Fibroblast of lung (primary cell): ENCODE data around the gene ZC3H12C. TPM values are rescaled to one million over a fixed set of nuclear protein-coding genes. Genes with fewer than 3 reads are reported as not detected.
A peak's percentile ranks its signal among the peaks of the same experiment; 100 is the strongest.

Source experiments
- DNase-seq, 2 donors: peaks; one replicate each; pipeline versions ENCODE4 v3.0.0 to v3.0.0-alpha.2; 2010; ENCODE audit warnings: low read depth in 2 of 2
- H2AFZ ChIP-seq: 2 replicates; pipeline ENCODE4 v1.5.1; 2012; ENCODE audit warnings: low read length, control low read depth, inconsistent platforms
- H3K27ac ChIP-seq: 2 replicates; pipeline ENCODE4 v1.5.1; 2011; ENCODE audit warnings: low read length, control low read depth; ENCODE audit not compliant: insufficient read depth
- H3K27me3 ChIP-seq: 2 replicates; pipeline ENCODE4 v1.5.1; 2011; ENCODE audit warnings: mild to moderate bottlenecking, low read length; ENCODE audit not compliant: control insufficient read depth, insufficient read depth
- H3K36me3 ChIP-seq: 2 replicates; pipeline ENCODE4 v1.5.1; 2011; ENCODE audit warnings: low read length; ENCODE audit not compliant: control insufficient read depth, insufficient read depth
- H3K4me1 ChIP-seq: 2 replicates; pipeline ENCODE4 v1.5.1; 2011; ENCODE audit warnings: low read length; ENCODE audit not compliant: control insufficient read depth, insufficient read depth; ENCODE audit errors: extremely low read depth
- H3K4me2 ChIP-seq: 2 replicates; pipeline ENCODE4 v1.5.1; 2011; ENCODE audit warnings: low read length, control low read depth; ENCODE audit not compliant: insufficient read depth; ENCODE audit errors: extremely low read depth
- H3K4me3 ChIP-seq, 4 experiments: fragments of 200-600 bp in 1 of 4; sonication (generic) in 1 of 4; replicated peaks in 1 of 4; 2 replicates each; pipeline ENCODE4 v1.5.1; 2011 to 2016; ENCODE audit warnings: low read length in 4 of 4, low read depth in 3 of 4, mild to moderate bottlenecking in 3 of 4, control low read depth in 2 of 4, inconsistent platforms in 1 of 4, mixed read lengths in 1 of 4; ENCODE audit not compliant: insufficient read depth in 1 of 4; ENCODE audit errors: control extremely low read depth in 1 of 4
- H3K79me2 ChIP-seq: 2 replicates; pipeline ENCODE4 v1.5.1; 2012; ENCODE audit warnings: mild to moderate bottlenecking, low read length, inconsistent platforms; ENCODE audit not compliant: control insufficient read depth, insufficient read depth
- H3K9ac ChIP-seq: 2 replicates; pipeline ENCODE4 v1.5.1; 2011; ENCODE audit warnings: mild to moderate bottlenecking, low read length, control low read depth; ENCODE audit not compliant: insufficient read depth
- H3K9me3 ChIP-seq: 2 replicates; pipeline ENCODE4 v1.5.1; 2012; ENCODE audit warnings: low read depth, low read length; ENCODE audit not compliant: control insufficient read depth, insufficient read depth
- H4K20me1 ChIP-seq: 2 replicates; pipeline ENCODE4 v1.5.1; 2011; ENCODE audit warnings: low read length; ENCODE audit not compliant: control insufficient read depth, insufficient read depth; ENCODE audit errors: extremely low read depth
- EZH2 ChIP-seq: IDR thresholded peaks from 2 replicates; pipeline ENCODE4 v1.5.1; 2012; ENCODE audit warnings: low read length, control low read depth, mild to moderate bottlenecking; ENCODE audit errors: missing control alignments
- polyA plus RNA-seq, 2 donors: library from polyadenylated mRNA; depleted of rRNA in 1 of 2; stranded (reverse) in 1 of 2; unstranded in 1 of 2; fragments of >200 nt; gene quantifications; 2 replicates each; pipeline ENCODE4 v1.2.1, GENCODE V29; 2011 to 2012; ENCODE audit warnings: missing spikeins in 1 of 2
- total RNA-seq: library from RNA; depleted of rRNA; stranded (reverse); fragments of >200 nt; gene quantifications from 2 replicates; pipeline ENCODE4 v1.2.1, GENCODE V29; 2014
- TF ChIP-seq, protein P1 (sequence below), 2 donors: IDR thresholded peaks in 1 of 2; conservative IDR thresholded peaks in 1 of 2; 1 replicate in 1 of 2; 2 replicates in 1 of 2; pipeline ENCODE4 v1.5.1; 2011 to 2012; ENCODE audit warnings: low read length in 2 of 2, control low read depth in 1 of 2, inconsistent platforms in 1 of 2, low read depth in 1 of 2, mild to moderate bottlenecking in 1 of 2

ZC3H12C gene
- total and polyA plus RNA-seq, 2 donors (not counting 1 experiment from before 2014, with no cell fraction given) = 7.2 to 10.1 TPM

DNA sequence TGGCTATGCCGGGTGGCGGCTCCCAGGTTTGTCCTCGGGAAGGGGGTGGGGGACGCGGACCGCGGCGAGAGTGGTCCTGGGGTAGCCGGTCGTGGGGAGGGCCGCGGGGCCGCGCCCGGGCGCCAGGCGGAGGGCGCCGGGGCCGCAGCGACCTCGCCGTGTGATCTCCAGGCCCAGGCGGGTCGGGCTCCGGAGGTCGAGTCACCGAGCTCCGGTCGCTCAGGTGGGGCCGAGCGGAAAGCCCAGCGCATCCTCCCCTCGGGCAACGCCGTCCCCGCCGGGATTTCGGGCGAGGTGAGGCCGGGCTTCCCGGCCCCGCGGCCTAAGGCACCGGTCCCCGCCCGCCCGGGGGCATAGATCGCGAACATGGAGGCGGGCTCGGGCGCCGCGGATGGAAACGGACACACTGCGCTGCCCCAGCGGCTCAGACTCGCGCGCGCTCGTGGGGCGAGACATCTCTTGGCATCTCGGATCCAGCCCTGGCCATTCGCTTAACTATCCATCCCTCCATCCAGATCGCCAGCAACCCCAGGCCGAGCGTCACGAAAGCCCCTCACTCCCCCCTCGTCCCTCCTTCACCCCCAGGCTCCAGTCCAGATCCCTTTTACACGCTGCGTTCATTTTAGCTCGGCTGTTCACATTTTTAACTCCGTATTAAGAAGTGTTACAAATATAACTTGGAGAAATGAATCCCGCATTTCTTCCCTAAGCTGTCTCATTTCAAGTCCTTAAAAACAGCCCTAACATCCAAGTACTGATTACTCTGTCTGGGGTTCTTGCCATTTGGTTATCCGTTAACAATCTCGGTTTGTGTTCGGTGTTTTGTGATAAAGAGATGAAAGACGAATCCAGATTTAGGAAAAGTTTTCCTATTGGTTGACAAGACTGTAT, 460 bp downstream of the ZC3H12C start:
- Histone ChIP-seq H3K9ac (peak overlapping the region; percentile 97), H3K79me2 (peaks cover 46% of the 10 kb centered on the region), H3K36me3 (no peaks in the 10 kb centered on the region), H4K20me1 (no peaks in the 10 kb centered on the region), H3K4me3 (peak overlapping the region; percentile 54 to 87 (median 76)), H3K9me3 (no peaks in the 10 kb centered on the region), H3K4me1 (peaks cover 3% of the 10 kb centered on the region), H3K4me2 (peak overlapping the region; percentile 57), H3K27ac (peak overlapping the region; percentile 95), H2AFZ (peak overlapping the region; percentile 37), H3K27me3 (no peaks in the 10 kb centered on the region)
- TF ChIP-seq EZH2 = no peak
- TF ChIP-seq, protein P1, sequence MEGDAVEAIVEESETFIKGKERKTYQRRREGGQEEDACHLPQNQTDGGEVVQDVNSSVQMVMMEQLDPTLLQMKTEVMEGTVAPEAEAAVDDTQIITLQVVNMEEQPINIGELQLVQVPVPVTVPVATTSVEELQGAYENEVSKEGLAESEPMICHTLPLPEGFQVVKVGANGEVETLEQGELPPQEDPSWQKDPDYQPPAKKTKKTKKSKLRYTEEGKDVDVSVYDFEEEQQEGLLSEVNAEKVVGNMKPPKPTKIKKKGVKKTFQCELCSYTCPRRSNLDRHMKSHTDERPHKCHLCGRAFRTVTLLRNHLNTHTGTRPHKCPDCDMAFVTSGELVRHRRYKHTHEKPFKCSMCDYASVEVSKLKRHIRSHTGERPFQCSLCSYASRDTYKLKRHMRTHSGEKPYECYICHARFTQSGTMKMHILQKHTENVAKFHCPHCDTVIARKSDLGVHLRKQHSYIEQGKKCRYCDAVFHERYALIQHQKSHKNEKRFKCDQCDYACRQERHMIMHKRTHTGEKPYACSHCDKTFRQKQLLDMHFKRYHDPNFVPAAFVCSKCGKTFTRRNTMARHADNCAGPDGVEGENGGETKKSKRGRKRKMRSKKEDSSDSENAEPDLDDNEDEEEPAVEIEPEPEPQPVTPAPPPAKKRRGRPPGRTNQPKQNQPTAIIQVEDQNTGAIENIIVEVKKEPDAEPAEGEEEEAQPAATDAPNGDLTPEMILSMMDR (conservative IDR thresholded peaks at IDR 0.05 in 1 of 2, IDR thresholded peaks at IDR 0.05 in 1 of 2; ENCODE audit: low read depth in 1 of 2, low read length in 2 of 2) = no peak
- peak; percentile 51 to 80 for DNase-seq

DNA sequence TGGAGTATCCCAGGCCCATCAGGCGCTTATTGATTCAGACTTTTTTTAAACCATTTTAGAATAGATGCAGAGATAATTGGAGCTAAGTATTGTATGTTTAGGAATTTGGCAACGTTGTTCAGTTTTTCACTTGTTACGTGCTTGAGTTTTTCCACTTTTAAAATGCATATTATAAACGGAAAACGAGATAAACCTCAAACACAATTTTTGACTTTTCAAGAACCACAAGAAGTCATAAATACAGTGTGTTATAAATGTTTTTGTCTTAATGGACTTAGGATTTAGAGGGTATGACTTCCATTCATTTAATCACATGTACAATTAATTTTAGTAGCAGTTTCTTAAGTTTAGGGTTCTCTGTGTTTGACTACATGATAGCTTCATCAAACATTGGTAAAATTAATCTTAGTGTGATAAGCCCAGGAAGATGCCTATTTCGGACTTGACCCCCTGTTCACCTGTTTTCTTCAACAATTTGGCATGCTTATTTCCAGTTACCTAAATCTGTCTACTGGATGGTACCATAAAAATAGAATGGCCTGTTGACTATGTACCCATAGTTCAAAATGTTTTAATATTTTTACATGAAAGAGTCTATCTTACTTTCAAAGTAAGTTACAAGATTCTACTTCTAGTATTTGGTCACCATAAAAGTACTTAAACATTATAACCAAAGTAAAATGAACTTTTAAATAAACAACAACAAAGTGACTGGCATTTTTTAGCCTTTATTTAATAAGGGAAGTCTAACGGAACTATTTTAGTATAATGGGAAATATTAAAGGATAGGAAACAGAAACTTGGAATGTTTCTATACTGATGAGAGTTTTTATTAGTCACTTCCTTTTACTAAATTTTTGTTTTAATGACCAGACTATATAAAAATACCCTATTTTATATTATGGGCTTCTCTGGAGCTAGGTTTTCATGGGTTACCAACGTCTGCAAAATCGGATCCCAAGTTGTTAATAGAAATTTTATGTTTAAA, 1.4 kb downstream of the ZC3H12C start:
- H3K4me3 ChIP-seq = peak overlapping the region; percentile 54 to 87 (median 76)
- peak overlapping the region; percentile 95 for H3K27ac ChIP-seq
- no peak overlapping the region for H2AFZ ChIP-seq
- peak overlapping the region; percentile 97 for H3K9ac ChIP-seq
- DNase-seq = no peak
- no peaks in the 10 kb centered on the region for H3K27me3 ChIP-seq
- TF ChIP-seq EZH2 = no peak
- TF ChIP-seq, protein P1 (conservative IDR thresholded peaks at IDR 0.05 in 1 of 2, IDR thresholded peaks at IDR 0.05 in 1 of 2; ENCODE audit: low read depth in 1 of 2, low read length in 2 of 2) = no peak
- H3K9me3 ChIP-seq = no peaks in the 10 kb centered on the region
- H4K20me1 ChIP-seq = no peaks in the 10 kb centered on the region
- H3K4me2 ChIP-seq = peak overlapping the region; percentile 57
- H3K4me1 ChIP-seq = peaks cover 3% of the 10 kb centered on the region
- H3K36me3 ChIP-seq = no peaks in the 10 kb centered on the region
- H3K79me2 ChIP-seq = peaks cover 53% of the 10 kb centered on the region

DNA sequence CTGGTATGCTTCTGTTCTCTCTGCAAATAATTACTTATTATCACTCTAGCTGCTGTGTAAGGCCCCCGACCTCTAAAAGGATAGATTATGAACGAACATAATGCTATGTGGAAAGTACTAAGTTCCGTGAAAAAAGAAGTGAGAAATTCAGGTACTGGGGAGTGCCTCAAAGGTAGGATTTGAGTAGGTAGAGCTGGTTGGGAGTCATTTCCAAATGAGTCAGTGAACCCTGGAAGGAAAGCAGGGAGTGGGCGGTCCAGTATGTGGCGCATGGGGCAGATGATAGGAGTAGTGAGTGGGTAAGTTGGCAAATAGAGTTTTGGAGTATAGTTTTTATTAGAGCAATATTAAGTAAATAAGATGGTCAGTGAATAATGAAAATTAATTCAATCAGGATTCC, 2.4 kb downstream of the ZC3H12C start:
- Histone ChIP-seq H3K9me3 (no peaks in the 10 kb centered on the region), H3K4me2 (no peak overlapping the region), H2AFZ (no peak overlapping the region), H3K4me1 (peaks cover 3% of the 10 kb centered on the region), H3K4me3 (peak overlapping the region in 1 of 4 experiments; percentile 87), H3K36me3 (no peaks in the 10 kb centered on the region), H3K27ac (no peak overlapping the region), H3K27me3 (no peaks in the 10 kb centered on the region), H4K20me1 (no peaks in the 10 kb centered on the region), H3K9ac (no peak overlapping the region), H3K79me2 (peaks cover 61% of the 10 kb centered on the region)
- no peak for TF ChIP-seq EZH2
- TF ChIP-seq, protein P1 (conservative IDR thresholded peaks at IDR 0.05 in 1 of 2, IDR thresholded peaks at IDR 0.05 in 1 of 2; ENCODE audit: low read depth in 1 of 2, low read length in 2 of 2) = no peak
- DNase-seq = peak in 1 of 2 donors; percentile 28
